ENCODE measurements around the gene FBL.
A peak's percentile ranks its signal among the peaks of the same experiment; 100 is the strongest.
"Not testable (repeated sequence)": the region's sequence is repeated elsewhere in the genome, so short reads cannot be mapped to it uniquely, and the experiment has no call there.

FBL gene

DNA sequence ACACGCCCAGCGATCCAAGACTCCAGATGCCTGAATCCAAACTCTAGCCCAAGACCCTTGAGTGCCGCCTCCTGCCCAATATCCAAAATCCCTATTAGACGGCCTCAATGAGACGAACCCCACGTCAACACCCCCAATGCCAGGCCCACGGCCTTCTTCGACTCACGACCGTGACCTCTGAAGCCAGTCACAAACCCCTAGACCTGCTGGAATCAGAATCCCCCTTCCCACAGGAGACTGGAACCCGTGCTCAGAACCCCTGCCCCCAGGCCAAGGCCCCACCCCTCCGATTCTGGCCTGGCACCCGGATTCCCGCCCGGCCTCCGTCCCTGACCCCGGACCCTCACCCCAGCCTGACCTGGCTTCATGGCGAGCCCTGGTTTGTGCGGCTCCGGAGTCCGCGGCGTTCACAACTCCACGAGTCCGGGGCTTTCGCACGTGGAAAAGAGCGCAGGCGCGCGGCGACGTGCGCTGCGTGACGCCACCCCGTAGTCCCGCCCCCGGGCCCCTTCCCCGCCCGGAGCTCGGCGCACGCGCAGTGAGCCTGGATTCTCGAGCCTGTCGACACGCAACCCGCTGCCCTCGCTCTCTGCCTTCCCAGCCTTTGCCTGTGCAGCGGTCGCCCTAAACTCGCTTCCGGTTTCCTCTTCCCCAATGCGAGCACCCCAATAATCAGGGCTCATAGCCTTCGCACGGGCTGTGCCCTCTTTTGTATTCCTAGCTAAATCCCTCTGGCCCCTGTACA, at the start of gene FBL:
Gene FBL, minus strand, starts transcription at position 447 of the 745 bp plus-strand sequence. Its CDS starts 79 bp downstream, at position 368.
- FAIRE-seq (no peak), DNase-seq (ENCODE audit: insufficient read length, low spot score) (peak; percentile 97)
- TF ChIP-seq, protein P1, sequence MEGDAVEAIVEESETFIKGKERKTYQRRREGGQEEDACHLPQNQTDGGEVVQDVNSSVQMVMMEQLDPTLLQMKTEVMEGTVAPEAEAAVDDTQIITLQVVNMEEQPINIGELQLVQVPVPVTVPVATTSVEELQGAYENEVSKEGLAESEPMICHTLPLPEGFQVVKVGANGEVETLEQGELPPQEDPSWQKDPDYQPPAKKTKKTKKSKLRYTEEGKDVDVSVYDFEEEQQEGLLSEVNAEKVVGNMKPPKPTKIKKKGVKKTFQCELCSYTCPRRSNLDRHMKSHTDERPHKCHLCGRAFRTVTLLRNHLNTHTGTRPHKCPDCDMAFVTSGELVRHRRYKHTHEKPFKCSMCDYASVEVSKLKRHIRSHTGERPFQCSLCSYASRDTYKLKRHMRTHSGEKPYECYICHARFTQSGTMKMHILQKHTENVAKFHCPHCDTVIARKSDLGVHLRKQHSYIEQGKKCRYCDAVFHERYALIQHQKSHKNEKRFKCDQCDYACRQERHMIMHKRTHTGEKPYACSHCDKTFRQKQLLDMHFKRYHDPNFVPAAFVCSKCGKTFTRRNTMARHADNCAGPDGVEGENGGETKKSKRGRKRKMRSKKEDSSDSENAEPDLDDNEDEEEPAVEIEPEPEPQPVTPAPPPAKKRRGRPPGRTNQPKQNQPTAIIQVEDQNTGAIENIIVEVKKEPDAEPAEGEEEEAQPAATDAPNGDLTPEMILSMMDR (IDR thresholded peaks at IDR 0.05; ENCODE audit: insufficient read depth, missing control alignments), result no peak

DNA sequence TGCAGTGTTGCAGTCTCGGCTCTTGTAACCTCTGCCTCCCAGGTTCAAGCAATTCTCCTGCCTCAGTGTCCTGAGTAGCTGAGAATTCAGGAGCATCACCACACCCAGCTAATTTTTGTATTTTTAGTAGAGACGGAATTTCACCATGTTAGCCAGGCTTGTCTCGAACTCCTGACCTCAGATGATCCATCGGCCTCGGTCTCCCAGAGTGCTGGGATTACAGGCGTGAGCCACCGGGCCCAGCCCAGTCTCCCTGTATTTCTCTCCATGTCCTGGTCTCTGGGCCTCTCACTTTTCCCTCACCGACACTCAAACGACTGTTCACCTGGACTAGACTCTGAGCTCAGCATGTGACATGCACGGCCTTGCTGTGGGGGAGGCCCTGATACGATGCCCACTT, 48.9 kb upstream of the FBL start:
- not testable (repeated sequence) for FAIRE-seq; DNase-seq (ENCODE audit: insufficient read length, low spot score)

DNA sequence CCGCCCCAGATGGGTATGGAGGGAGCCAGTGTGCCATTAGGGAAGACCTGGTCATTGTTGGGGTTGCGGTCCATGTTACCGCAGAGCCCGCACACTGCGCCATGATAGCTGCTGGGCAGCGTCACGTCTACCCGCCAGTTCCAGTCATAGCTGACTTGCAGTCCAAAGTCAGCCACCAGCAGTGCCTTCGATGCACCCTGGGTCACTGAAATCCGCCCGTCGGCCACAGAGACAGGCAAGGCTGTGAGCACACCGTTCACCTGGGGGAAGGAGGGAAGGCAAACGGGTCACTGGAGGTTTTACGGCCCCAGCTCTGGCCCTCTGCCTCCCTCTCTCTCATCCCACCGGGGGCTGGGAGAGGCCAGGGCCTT, 48.0 kb upstream of the FBL start:
- not testable (repeated sequence) for DNase-seq (ENCODE audit: insufficient read length, low spot score); FAIRE-seq

DNA sequence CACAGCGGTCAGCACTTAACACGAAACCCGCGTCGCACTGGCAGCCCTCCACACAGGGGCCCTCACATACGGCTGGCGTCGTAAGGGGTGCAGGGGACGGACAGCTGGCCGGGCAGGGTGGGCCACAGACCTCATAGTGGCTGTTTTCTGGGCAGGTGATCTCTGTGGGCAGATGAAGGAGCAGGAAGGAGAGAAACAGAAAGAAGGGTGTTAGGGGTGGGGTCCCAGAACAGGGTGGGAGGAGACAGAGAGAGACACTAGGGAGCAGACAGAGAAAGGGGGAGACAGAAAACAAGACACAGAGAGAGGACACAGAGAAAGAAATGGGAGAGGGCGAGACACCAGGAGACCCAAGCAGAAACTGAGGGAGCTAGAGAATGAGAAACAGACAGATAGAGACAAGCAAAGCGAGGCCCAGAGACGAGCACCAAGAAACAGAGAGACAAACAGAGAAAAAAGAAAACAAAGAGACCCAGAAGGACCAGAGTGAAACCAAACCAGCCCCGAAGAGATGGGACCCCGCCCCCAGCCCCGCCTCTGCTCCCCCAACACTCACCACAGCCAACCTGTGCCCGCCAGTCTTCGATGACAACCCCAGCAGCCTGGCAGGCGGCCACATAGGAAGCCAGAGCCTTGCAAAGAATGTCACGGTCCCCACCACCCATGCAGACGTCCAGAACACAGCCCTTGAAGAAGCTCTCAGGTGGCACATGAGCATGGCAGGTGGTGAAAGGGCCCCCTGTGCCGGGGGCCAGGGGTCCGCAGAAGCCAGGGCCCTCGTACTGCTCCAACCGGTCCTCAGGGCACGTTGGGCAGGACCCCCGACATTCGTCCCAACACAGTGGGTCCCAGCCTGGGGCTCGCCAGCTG, 47.4 kb upstream of the FBL start:
- not testable (repeated sequence) for FAIRE-seq; DNase-seq (ENCODE audit: insufficient read length, low spot score)

DNA sequence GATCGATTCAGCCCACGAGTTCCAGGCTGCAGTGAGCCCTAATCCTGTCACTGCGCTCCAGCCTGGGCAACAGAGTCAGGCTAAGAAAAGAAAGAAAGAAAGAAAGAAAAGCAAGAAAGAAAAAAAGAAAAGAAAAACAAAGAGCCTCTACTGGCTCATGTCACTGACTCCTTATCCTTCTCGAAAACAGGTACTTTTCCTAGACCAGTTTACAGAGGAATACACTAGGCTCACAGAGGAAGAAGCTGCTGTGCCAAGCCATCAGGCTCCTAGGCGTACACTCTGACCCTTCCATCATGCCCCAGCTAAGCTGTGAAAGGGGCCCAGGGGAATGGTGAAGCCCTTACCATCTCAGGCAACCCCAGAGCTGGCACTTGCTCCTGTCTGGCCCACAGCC, 46.3 kb upstream of the FBL start:
- FAIRE-seq; DNase-seq (ENCODE audit: insufficient read length, low spot score): not testable (repeated sequence)

DNA sequence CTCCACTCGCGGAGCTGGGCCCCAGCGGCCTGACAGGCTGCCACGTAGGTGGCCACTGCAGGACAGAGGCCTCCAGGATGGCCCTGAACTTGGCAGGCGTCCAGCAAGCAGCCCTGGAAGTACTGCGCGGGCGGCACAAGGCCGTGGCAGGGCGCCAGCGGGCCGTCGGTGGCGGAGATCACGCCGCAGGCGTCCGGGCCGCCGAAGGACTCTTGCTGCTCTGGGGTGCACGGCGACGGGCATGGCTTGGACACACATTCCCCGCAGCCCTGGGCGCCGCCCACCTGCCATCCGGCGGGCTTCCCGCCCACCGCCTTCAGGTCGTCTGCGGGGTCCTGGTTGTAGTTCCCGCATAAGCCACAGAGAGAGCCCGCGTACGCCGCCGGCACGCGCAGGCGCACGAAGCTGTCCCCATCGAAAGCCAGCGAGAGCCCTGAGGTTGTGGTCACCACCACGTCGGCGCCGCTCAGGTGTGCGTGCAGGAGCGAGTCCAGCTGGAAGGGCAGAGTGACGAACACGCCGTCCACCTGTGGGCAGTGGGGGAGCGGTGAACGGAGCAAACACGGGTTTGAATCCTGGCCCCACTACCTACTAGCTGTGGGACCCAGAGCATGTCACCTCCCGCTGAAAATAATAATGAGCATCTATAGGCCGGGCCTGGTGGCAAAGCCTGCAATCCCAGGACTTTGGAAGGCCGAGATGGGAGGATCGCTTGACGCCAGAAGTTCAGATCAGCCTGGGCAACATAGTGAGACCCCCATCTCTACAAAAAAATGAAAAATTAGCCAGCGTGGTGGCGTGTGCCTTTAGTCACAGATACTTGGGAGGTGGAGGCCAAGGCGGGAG, 45.7 kb upstream of the FBL start:
- not testable (repeated sequence) for FAIRE-seq; DNase-seq (ENCODE audit: insufficient read length, low spot score)

DNA sequence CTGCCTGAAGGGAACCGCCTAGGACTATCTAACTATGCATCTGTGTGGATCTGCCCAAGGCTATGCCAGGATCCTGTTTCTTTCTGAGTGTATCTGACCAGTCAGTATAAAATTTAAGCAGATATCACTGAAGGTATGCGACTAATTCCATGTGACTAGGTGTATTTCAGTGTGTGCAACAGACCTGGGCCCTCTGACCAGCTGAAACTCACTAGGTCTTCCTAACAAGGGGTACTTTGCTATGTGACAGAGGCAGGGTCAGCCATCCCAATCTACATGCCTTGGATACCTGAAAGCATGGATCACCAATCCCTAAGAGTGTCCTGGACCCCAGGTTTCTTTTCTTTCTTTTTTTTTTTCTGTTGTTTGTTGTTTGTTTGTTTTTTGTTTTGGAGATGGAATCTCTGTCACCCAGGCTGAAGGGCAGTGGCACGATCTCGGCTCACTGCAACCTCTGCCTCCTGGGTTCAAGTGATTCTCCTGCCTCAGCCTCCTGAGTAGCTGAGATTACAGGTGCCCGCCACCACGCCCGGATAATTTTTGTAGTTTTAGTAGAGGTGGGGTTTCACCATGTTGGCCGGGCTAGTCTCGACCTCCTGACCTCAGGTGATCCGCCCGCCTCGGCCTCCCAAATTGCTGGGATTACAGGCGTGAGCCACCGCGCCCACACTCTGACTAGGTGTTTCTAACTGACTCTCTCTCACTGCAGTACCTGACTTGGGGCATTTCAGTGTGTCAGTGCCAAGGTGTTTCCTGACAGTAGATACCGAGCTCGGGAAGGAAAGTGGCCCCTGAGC, 44.8 kb upstream of the FBL start:
- FAIRE-seq, result no peak
- no peak for DNase-seq (ENCODE audit: insufficient read length, low spot score)
- TF ChIP-seq, protein P1 (IDR thresholded peaks at IDR 0.05; ENCODE audit: insufficient read depth, missing control alignments), result no peak

DNA sequence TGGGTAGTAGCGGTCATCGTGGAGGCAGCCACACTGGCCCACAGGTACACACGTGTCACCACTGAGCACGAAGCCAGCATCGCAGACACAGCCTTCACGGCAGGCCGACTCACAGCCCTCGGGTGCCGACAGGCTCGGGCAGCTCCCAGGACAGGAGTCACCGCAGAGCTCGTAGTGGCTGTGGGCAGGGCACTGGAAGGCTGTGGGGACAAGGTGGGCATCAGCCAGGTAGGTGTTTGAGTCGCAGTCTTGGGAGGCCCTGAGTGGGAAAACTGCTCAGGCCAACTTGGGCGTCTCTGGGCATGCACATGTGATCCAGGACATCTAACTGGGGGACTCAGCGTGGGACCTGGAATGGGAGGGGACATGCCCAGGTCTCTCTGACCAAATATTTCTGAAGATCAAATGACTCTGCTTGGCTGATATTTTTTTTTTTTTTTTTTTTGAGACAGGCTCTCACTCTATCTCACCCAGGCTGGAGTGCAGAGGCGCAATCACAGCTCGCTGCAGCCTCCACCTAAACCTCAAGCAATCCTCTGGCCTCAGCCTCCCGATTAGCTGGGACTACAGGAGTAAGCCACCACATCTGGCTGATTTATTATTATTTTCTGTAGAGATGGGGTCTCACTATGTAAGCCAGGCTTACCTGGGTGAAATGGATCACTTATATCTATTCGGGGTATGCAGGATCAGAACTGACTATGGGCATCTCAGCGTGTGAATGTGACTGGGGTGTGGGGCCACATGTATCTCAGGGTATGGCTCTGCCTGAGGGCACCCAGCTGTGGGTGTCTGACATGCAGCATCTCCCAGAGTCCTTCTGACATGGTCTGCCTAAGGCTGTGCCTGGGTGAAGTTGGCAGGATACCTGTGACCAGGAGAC, 43.9 kb upstream of the FBL start:
- DNase-seq (ENCODE audit: insufficient read length, low spot score); FAIRE-seq: not testable (repeated sequence)

DNA sequence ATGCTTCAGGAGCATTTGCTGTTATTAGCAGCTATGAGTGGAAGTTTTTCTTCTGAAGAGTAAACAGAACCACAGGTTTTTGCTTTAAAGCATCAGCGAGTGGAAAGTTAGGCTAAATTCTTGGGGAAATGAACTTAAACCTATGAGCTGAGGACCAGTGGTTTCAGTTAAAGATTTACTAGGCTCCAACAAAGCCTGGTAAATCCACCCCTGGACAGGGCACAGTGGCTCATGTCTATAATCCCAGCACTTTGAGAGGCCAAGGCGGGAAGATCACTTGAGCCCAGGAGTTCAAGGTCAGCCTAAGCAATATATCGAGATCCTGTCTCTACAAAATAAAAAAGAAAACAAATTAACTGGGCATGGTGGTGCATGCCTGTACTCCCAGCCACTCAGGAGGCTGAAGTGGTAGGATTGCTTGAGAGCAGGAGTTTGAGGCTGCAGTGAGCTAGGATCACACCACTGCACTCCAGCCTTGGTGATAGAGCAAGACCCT, 41.3 kb upstream of the FBL start:
- not testable (repeated sequence) for DNase-seq (ENCODE audit: insufficient read length, low spot score); FAIRE-seq

DNA sequence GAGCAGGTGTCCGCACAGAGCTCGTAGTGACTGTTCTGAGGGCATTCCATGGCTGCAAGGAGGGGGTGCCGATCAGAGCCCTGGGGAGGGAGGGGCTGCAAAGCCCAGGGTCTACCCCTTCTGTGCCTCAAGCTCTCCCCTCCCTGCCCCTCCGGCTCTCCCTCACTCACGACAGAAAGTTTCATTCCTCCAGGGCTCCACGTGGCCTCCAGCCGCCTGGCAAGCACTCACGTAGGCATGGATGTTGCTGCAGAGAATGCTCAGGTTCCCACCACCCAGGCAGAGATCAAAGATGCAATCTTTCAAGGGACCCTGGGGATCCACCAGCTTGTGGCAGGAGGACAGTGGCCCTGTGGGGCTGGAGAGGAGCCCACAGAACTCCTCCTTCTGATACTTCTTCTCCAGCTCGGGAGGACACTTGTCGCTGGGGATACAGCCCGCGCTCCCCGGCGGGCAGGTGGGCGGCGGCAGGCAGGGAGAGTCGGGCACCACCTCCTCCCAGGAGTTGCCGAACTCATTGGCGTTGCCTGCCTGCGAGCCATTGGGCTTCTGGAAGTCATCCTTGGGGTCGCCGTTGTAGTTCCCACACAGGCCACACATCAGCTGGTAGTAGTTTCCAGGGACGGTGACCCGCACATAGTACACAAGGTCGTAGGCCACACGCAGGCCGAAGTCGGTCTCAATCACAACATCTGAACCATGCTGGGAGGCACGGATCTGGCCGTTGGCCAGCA, 39.8 kb upstream of the FBL start:
- not testable (repeated sequence) for FAIRE-seq; DNase-seq (ENCODE audit: insufficient read length, low spot score)

DNA sequence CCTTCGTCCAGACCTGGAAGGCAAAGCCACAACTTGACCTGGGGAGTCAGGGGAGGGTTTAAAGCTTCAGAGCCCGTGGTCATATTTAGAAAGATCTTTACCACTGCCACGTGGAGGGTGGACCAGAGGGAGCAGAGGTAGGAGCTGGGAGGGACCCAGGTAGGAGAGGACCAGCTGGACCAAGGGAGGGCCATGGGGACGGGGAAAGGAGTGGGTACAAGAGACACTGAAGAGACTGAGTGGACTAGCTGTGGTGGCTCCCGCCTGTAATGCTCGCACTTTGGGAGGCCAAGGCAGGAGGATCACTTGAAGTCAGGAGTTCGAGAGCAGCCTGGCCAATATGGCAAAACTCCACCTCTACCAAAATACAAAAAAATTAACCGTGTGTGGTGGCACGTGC, 38.5 kb upstream of the FBL start:
- not testable (repeated sequence) for FAIRE-seq; DNase-seq (ENCODE audit: insufficient read length, low spot score)

DNA sequence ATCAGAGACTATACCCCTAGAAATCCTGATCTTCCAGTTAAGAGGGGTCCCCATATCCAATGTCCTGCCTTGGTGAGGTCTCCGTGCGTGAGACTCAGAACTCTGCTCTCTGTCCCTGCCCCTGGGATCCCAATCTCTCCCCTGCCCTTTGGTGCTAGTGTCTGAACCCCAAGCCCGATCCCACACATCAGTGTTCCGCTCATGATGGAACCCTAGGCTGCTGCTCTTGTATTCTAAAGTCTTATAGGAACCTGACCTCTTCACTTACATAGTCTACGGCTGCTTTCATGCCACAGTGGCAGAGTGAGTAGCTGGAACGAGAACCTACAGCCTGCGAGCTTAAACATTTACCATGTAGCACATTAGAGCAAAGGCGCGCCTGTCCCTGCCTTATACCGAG, 36.5 kb upstream of the FBL start:
- not testable (repeated sequence) for DNase-seq (ENCODE audit: insufficient read length, low spot score); FAIRE-seq

Data from D721Med (cell line).